Spleen (tissue), 7 donors: Measurements from ENCODE around the gene FLT4.

Source experiments
- POLR2A ChIP-seq, 3 donors: fragments of 450-650 bp; IDR thresholded peaks; one replicate each; pipeline ENCODE4 v1.5.1; 2017; ENCODE audit warnings: antibody characterized with exemption in 3 of 3, mild to moderate bottlenecking in 1 of 3
- POLR2AphosphoS5 ChIP-seq, 3 donors: sonication (generic); formaldehyde crosslinking; IDR thresholded peaks; one replicate each; pipeline ENCODE4 v1.5.1; 2017; ENCODE audit warnings: antibody characterized with exemption in 3 of 3
- TF ChIP-seq, protein P1 (sequence below), 11 experiments: fragments of 200-600 bp in 7 of 11; fragments of 450-650 bp in 4 of 11; sonication (generic) in 4 of 11; IDR thresholded peaks in 8 of 11; conservative IDR thresholded peaks in 3 of 11; 1 replicate in 7 of 11; 2 replicates in 4 of 11; pipeline versions ENCODE4 v1.4.0 to v1.8.0; 2016 to 2021; ENCODE audit warnings: antibody characterized with exemption in 11 of 11, inconsistent platforms in 4 of 11, mild to moderate bottlenecking in 1 of 11
- donor health status: DM: no; HTN: no; CAD: no; lungs with moderate emphysema.
- donor health status: DM: no; HTN: no; CAD: no.
- donor health status: DM: no; HTN: no; CAD: no.

DNA sequence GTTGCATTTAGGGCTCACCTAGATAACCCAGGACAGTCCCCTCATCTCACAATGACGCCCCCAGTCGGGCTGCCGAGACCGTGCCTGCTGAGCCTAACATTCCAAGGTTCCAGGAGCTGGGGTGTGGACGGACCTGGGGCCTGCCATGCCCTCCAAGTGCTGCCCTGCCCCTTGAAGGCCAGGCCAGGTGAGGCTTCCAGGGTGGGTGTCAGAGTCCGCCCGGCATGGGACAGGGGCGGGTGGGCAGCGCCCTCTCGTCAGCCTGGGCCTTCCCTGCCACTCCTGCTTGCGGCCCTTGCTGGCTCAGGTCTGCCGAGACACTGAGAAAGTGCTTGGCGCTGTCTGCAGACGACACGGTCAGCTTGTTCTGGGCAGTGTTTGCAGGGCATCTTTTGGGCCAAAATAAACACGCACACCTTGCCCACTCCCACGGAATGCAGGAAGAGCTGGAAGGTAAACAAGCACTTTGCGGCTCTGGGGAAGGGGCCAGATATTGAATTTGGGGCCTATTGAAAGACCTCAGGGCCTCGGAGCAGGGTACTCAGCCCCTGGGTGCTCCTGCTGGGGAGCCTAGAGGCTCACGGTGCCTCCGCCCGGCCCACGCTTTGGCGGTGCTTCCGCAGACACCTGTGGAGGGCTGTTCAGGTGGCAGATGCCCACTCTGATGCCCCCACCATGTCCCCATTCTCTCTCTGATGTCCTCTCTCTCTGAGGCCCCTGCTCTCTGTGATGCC, 53.9 kb downstream of the FLT4 start:
- TF ChIP-seq, protein P1, sequence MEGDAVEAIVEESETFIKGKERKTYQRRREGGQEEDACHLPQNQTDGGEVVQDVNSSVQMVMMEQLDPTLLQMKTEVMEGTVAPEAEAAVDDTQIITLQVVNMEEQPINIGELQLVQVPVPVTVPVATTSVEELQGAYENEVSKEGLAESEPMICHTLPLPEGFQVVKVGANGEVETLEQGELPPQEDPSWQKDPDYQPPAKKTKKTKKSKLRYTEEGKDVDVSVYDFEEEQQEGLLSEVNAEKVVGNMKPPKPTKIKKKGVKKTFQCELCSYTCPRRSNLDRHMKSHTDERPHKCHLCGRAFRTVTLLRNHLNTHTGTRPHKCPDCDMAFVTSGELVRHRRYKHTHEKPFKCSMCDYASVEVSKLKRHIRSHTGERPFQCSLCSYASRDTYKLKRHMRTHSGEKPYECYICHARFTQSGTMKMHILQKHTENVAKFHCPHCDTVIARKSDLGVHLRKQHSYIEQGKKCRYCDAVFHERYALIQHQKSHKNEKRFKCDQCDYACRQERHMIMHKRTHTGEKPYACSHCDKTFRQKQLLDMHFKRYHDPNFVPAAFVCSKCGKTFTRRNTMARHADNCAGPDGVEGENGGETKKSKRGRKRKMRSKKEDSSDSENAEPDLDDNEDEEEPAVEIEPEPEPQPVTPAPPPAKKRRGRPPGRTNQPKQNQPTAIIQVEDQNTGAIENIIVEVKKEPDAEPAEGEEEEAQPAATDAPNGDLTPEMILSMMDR (IDR thresholded peaks at IDR 0.05 in 8 of 11, conservative IDR thresholded peaks at IDR 0.05 in 3 of 11): no peak
- no peak for TF ChIP-seq POLR2A (IDR thresholded peaks at IDR 0.05)
- TF ChIP-seq POLR2AphosphoS5 (IDR thresholded peaks at IDR 0.05): no peak
